Dermis blood vessel endothelial cell (primary cell): ENCODE measurements around the gene BRD4. TPM values are rescaled to one million over a fixed set of nuclear protein-coding genes. Genes with fewer than 3 reads are reported as not detected.

Experiments used
- DNase-seq: peaks from one replicate; pipeline ENCODE4 v3.0.0; 2010
- total RNA-seq: library from RNA; depleted of rRNA; stranded (reverse); fragments of >200 nt; gene quantifications from 2 replicates; pipeline ENCODE4 v1.2.3, GENCODE V29; 2014

BRD4 gene
- total RNA-seq, 1 donor from 2014 or later, result 10.9 TPM

DNA sequence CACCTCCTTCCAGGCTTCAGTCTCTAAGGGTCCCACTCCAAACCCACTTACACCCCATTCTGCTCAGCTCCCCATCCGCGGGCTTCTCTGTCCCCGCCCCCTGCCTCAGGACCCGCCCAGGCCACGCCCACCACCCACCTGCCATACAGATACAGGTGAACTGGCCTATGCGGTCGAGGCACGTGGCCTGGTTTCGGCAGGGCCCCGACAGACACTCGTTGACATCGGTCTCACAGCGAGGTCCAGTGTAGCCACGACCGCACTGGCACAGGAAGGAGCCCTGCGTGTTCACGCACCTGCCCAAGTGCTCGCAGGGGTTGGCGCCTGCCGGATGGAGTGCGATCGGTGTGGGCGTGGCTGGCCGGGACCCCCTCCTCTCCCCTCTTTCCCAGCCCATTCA, 143.5 kb downstream of the BRD4 start:
- no peak for DNase-seq

DNA sequence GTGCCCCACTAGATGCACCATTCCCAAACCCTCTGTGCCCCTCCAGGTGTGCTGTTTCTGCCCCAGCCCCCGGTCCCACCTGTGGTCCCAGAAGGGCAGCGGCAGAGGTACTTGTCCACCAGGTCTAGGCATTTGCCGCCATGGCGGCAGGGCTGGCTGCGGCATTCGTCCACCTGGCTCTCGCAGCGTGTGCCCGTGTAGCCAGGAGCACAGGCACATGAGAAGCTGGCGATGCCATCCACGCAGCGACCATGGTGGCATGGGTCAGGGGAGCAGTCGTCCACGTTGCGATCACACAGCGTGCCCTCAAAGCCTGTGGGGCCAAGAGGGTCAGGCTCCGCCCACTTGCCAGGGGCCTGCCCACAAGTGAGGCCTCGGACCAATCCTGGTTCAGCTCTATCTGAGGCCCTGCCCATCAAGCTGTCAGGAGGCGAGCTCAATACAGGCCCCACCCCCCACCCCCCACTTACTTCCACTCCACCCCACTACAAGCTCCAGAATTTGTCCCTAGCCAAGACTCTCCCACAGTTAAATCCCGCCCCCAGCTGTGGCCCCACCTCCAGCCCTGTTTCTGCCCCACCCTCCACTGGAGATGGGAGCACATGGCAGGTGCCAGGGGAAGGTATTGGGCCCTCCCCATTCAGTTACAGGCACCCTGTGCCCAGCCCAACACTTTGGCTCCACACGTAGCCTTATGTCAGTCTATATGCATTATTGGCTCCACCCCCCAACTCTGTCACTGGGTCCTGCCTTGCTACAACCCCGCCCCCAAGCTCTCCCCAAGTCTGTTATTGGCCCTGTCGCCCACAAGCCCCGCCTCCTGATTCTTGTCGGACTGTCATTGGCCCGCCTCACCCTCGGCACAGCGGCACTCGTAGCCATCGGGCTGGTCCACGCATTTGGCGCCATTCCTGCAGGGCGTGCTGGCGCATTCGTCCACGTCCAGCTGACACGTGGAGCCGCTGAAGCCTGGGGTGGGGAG, 145.0 kb downstream of the BRD4 start:
- no peak for DNase-seq

Other genes with a start within 250 kb of the BRD4 start
- 22.5 and 22.6 TPM in 2 replicates for gene SYDE1, start 225.1 kb downstream of the BRD4 start, total RNA-seq
- 0.84 and 2.0 TPM in 2 replicates for gene NOTCH3, start 131.5 kb downstream of the BRD4 start, total RNA-seq
- under 0.01 and 0.09 TPM in 2 replicates for gene EPHX3, start 100.1 kb downstream of the BRD4 start, total RNA-seq
- 19.9 and 24.2 TPM in 2 replicates for gene AKAP8, start 47.2 kb upstream of the BRD4 start, total RNA-seq
- gene AKAP8L, start 86.4 kb upstream of the BRD4 start, total RNA-seq, result 49.0 and 70.8 TPM in 2 replicates
- 9.2 and 14.7 TPM in 2 replicates for gene WIZ, start 117.4 kb upstream of the BRD4 start, total RNA-seq
- 24.0 and 24.8 TPM in 2 replicates for gene RASAL3, start 132.0 kb upstream of the BRD4 start, total RNA-seq
- gene PGLYRP2, start 147.0 kb upstream of the BRD4 start, total RNA-seq, result 0.05 TPM in 1 of 2 replicates, not detected in the other
- not detected in 2 replicates for gene CYP4F22, start 176.0 kb upstream of the BRD4 start, total RNA-seq